IMR-90 (cell line): ENCODE results near the gene LAMB1.

Source experiments
- CEBPB ChIP-seq: IDR thresholded peaks from 2 replicates; pipeline ENCODE4 v1.6.1; 2012; ENCODE audit warnings: low read depth, low read length, improper control_type of control experiment
- CHD1 ChIP-seq: IDR thresholded peaks from 2 replicates; pipeline ENCODE4 v1.6.1; 2012; ENCODE audit warnings: low read depth, low read length, improper control_type of control experiment
- ELK1 ChIP-seq: fragments of 150-350 bp; IDR thresholded peaks from 2 replicates; pipeline ENCODE4 v1.6.1; 2016; ENCODE audit warnings: low read depth, mild to moderate bottlenecking, low read length, moderate library complexity, borderline replicate concordance
- MAFK ChIP-seq: IDR thresholded peaks from 2 replicates; pipeline ENCODE4 v1.6.1; 2012; ENCODE audit warnings: low read depth, low read length, improper control_type of control experiment
- MXI1 ChIP-seq: IDR thresholded peaks from 2 replicates; pipeline ENCODE4 v1.6.1; 2012; ENCODE audit warnings: low read depth, mild to moderate bottlenecking, low read length, moderate library complexity, borderline replicate concordance
- NFE2L2 ChIP-seq: fragments of 150-350 bp; IDR thresholded peaks from 2 replicates; pipeline ENCODE4 v1.6.1; 2016; ENCODE audit warnings: low read depth, mild to moderate bottlenecking, low read length
- POLR2A ChIP-seq: IDR thresholded peaks from 2 replicates; pipeline ENCODE4 v1.6.1; 2012; ENCODE audit warnings: mild to moderate bottlenecking, low read depth, low read length
- RAD21 ChIP-seq: IDR thresholded peaks from 2 replicates; pipeline ENCODE4 v1.6.1; 2012; ENCODE audit warnings: low read length, improper control_type of control experiment
- SMC3 ChIP-seq: fragments of 150-350 bp; IDR thresholded peaks from 2 replicates; pipeline ENCODE4 v1.6.1; 2016; ENCODE audit warnings: low read depth, mild to moderate bottlenecking, antibody characterized with exemption, low read length, moderate library complexity
- TF ChIP-seq, protein P1 (sequence below): conservative IDR thresholded peaks from 2 replicates; pipeline ENCODE4 v1.5.1; 2012; ENCODE audit warnings: mild to moderate bottlenecking, low read depth, low read length, improper control_type of control experiment
- TF ChIP-seq, protein P2 (sequence below): fragments of 150-350 bp; IDR thresholded peaks from 2 replicates; pipeline ENCODE4 v1.6.1; 2017; ENCODE audit warnings: mild to moderate bottlenecking, antibody characterized with exemption, low read length, low read depth

- TF ChIP-seq POLR2A (no peak), MAFK (no peak), CEBPB (no peak), SMC3 (no peak), ELK1 (no peak), RAD21 (no peak), NFE2L2 (no peak), CHD1 (no peak), MXI1 (no peak)
- TF ChIP-seq, protein P1, sequence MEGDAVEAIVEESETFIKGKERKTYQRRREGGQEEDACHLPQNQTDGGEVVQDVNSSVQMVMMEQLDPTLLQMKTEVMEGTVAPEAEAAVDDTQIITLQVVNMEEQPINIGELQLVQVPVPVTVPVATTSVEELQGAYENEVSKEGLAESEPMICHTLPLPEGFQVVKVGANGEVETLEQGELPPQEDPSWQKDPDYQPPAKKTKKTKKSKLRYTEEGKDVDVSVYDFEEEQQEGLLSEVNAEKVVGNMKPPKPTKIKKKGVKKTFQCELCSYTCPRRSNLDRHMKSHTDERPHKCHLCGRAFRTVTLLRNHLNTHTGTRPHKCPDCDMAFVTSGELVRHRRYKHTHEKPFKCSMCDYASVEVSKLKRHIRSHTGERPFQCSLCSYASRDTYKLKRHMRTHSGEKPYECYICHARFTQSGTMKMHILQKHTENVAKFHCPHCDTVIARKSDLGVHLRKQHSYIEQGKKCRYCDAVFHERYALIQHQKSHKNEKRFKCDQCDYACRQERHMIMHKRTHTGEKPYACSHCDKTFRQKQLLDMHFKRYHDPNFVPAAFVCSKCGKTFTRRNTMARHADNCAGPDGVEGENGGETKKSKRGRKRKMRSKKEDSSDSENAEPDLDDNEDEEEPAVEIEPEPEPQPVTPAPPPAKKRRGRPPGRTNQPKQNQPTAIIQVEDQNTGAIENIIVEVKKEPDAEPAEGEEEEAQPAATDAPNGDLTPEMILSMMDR: no peak
- TF ChIP-seq, protein P2, sequence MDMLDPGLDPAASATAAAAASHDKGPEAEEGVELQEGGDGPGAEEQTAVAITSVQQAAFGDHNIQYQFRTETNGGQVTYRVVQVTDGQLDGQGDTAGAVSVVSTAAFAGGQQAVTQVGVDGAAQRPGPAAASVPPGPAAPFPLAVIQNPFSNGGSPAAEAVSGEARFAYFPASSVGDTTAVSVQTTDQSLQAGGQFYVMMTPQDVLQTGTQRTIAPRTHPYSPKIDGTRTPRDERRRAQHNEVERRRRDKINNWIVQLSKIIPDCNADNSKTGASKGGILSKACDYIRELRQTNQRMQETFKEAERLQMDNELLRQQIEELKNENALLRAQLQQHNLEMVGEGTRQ: no peak
These were observed 91.0 kb downstream of the LAMB1 start for GRCh38 chr7:107911981-107912380.
